Spleen (tissue), 11 donors: ENCODE results near the gene ZNF140. TPM values are rescaled to one million over a fixed set of nuclear protein-coding genes. Genes with fewer than 3 reads are reported as not detected.

Experiments
- DNase-seq: peaks from one replicate; pipeline ENCODE4 v3.0.0-alpha.2; 2020
- H3K27ac ChIP-seq, 8 donors: fragments of 200-600 bp; sonication (generic) in 7 of 8; 1 replicate in 4 of 8; 2 replicates in 4 of 8; pipeline versions ENCODE4 v1.5.0 to v1.8.0; 2016 to 2021; ENCODE audit warnings: inconsistent platforms in 4 of 8, mild to moderate bottlenecking in 4 of 8, moderate library complexity in 1 of 8
- H3K27me3 ChIP-seq, 7 donors: fragments of 200-600 bp; sonication (generic) in 6 of 7; replicated peaks in 1 of 7; 1 replicate in 4 of 7; 2 replicates in 3 of 7; pipeline versions ENCODE4 v1.5.0 to v1.8.0; 2016 to 2021; ENCODE audit warnings: inconsistent platforms in 3 of 7, mild to moderate bottlenecking in 1 of 7
- H3K36me3 ChIP-seq, 6 donors: fragments of 200-600 bp; sonication (generic) in 5 of 6; 1 replicate in 4 of 6; 2 replicates in 2 of 6; pipeline versions ENCODE4 v1.5.0 to v1.8.0; 2016 to 2021; ENCODE audit warnings: inconsistent platforms in 2 of 6
- H3K4me1 ChIP-seq, 6 donors: fragments of 200-600 bp; sonication (generic) in 5 of 6; 1 replicate in 3 of 6; 2 replicates in 3 of 6; pipeline versions ENCODE4 v1.5.0 to v1.8.0; 2016 to 2021; ENCODE audit warnings: inconsistent platforms in 3 of 6
- H3K4me3 ChIP-seq, 8 donors: fragments of 200-600 bp; sonication (generic) in 7 of 8; 1 replicate in 4 of 8; 2 replicates in 4 of 8; pipeline versions ENCODE4 v1.5.0 to v1.8.0; 2016 to 2021; ENCODE audit warnings: inconsistent platforms in 4 of 8, mild to moderate bottlenecking in 4 of 8, moderate library complexity in 2 of 8
- H3K9me3 ChIP-seq, 8 donors: fragments of 200-600 bp; sonication (generic) in 7 of 8; 1 replicate in 4 of 8; 2 replicates in 4 of 8; pipeline versions ENCODE4 v1.5.0 to v1.8.0; 2016 to 2021; ENCODE audit warnings: inconsistent platforms in 4 of 8
- POLR2A ChIP-seq, 3 donors: fragments of 450-650 bp; IDR thresholded peaks; one replicate each; pipeline ENCODE4 v1.5.1; 2017; ENCODE audit warnings: antibody characterized with exemption in 3 of 3, mild to moderate bottlenecking in 1 of 3
- POLR2AphosphoS5 ChIP-seq, 3 donors: sonication (generic); formaldehyde crosslinking; IDR thresholded peaks; one replicate each; pipeline ENCODE4 v1.5.1; 2017; ENCODE audit warnings: antibody characterized with exemption in 3 of 3
- WGBS, 5 donors: extraction: QIAGEN DNeasy Blood & Tissue Kit in 3 of 5; methylation state at CpG; one replicate each; pipeline versions ENCODE4 v1.1.5 to v1.1.7; 2013 to 2018; 5-methylcytosine and 5-hydroxymethylcytosine counted together
- intact Hi-C: fragments of 100-400 bp; cut with DNase I; formaldehyde crosslinking; loops from one replicate; pipeline ENCODE4 v1.15.0; 2023; ENCODE audit warnings: low total_unique reads
- polyA plus RNA-seq, 3 donors: library from polyadenylated mRNA; stranded (reverse); fragments of 200-250 nt; gene quantifications; one replicate each; pipeline ENCODE4 v1.2.1, GENCODE V29; 2013
- total RNA-seq, 7 donors: library from RNA; depleted of rRNA in 3 of 7; stranded (reverse); fragments of >200 nt in 3 of 7; fragmentation: NEBNext Ultra II Directional in 4 of 7; extraction: Animal tissue kit (Norgen Biotek cat#: 25700) in 4 of 7; gene quantifications; one replicate each; pipeline versions ENCODE4 v1.1.0 to v1.2.1, GENCODE V29; 2016 to 2021
- TF ChIP-seq, protein P1 (sequence below), 11 experiments: fragments of 200-600 bp in 7 of 11; fragments of 450-650 bp in 4 of 11; sonication (generic) in 4 of 11; IDR thresholded peaks in 8 of 11; conservative IDR thresholded peaks in 3 of 11; 1 replicate in 7 of 11; 2 replicates in 4 of 11; pipeline versions ENCODE4 v1.4.0 to v1.8.0; 2016 to 2021; ENCODE audit warnings: antibody characterized with exemption in 11 of 11, inconsistent platforms in 4 of 11, mild to moderate bottlenecking in 1 of 11
- donor health status: healthy with polysubstance abuse.
- donor health status: DM: no; HTN: no; CAD: no; lungs with moderate emphysema.
- donor health status: DM: no; HTN: no; CAD: no.
- donor health status: Bipolar disorder and iron deficiency.
- donor health status: healthy.
- donor health status: DM: no; HTN: no; CAD: no.
- donor health status: DM: yes; HTN: yes; CAD: no.

Gene ZNF140
- total and polyA plus RNA-seq, 10 donors = 14.9 to 25.0 (median 17.0) TPM

DNA sequence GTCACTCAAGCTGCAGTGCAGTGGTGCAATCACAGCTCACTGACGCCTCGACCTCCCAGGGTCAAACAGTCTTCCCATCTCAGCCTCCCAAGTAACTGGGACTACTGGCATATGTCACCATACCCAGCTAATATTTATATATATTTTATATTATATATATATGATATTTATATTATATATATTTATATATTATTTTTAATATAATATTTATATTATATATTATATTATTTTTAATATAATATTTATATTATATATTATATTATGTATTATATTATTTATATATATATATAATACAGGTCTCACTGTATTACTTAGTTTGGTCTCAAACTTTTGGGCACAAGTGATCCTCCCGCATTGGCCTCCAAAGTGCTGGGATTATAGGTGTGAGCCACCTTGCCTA is 34.0 kb upstream of the ZNF140 start:
- Histone ChIP-seq H3K36me3 (peaks cover 64 to 100% (median 99%) of the 10 kb centered on the region in 6 donors), H3K4me3 (no peak overlapping the region), H3K27me3 (no peaks in the 10 kb centered on the region), H3K27ac (no peak overlapping the region), H3K4me1 (no peaks in the 10 kb centered on the region), H3K9me3 (peaks cover 72 to 100% (median 100%) of the 10 kb centered on the region in 8 donors)
- no peak for TF ChIP-seq POLR2A (IDR thresholded peaks at IDR 0.05)
- DNase-seq = no peak
- 93 to 100% (median 98%) methylated on average over 3 of the region's 3 CpGs for WGBS, 5 donors
- intact Hi-C loops = no loop called here

DNA sequence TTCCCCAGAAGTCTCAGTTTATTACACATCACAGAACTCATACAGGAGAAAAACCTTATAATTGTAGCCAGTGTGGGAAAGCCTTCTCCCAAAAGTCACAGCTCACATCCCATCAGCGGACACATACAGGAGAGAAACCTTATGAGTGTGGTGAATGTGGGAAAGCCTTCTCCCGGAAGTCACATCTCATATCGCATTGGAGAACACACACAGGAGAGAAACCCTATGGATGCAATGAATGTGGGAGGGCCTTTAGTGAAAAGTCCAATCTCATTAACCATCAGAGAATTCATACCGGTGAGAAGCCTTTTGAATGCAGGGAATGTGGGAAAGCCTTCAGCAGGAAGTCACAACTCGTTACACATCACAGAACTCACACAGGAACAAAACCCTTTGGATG is 23.3 kb upstream of the ZNF140 start:
- peaks cover 87 to 100% (median 100%) of the 10 kb centered on the region in 8 donors for H3K9me3 ChIP-seq
- intact Hi-C loops = no loop called here
- no peaks in the 10 kb centered on the region for H3K4me1 ChIP-seq
- no peak overlapping the region for H3K27ac ChIP-seq
- no peak for TF ChIP-seq POLR2A (IDR thresholded peaks at IDR 0.05)
- TF ChIP-seq, protein P1, sequence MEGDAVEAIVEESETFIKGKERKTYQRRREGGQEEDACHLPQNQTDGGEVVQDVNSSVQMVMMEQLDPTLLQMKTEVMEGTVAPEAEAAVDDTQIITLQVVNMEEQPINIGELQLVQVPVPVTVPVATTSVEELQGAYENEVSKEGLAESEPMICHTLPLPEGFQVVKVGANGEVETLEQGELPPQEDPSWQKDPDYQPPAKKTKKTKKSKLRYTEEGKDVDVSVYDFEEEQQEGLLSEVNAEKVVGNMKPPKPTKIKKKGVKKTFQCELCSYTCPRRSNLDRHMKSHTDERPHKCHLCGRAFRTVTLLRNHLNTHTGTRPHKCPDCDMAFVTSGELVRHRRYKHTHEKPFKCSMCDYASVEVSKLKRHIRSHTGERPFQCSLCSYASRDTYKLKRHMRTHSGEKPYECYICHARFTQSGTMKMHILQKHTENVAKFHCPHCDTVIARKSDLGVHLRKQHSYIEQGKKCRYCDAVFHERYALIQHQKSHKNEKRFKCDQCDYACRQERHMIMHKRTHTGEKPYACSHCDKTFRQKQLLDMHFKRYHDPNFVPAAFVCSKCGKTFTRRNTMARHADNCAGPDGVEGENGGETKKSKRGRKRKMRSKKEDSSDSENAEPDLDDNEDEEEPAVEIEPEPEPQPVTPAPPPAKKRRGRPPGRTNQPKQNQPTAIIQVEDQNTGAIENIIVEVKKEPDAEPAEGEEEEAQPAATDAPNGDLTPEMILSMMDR (IDR thresholded peaks at IDR 0.05 in 8 of 11, conservative IDR thresholded peaks at IDR 0.05 in 3 of 11) = no peak
- TF ChIP-seq POLR2AphosphoS5 (IDR thresholded peaks at IDR 0.05) = no peak
- no peak overlapping the region for H3K4me3 ChIP-seq
- H3K36me3 ChIP-seq = peaks cover 27 to 86% (median 56%) of the 10 kb centered on the region in 6 donors
- DNase-seq = no peak
- no peaks in the 10 kb centered on the region for H3K27me3 ChIP-seq
- WGBS, 5 donors = 93 to 99% (median 97%) methylated on average over 5 of the region's 5 CpGs

GRCh38 chr12:133058203-133059113 is 22.3 kb upstream of the ZNF140 start:
- intact Hi-C loops = no loop called here
- H3K27ac ChIP-seq = no peak overlapping the region
- 93 to 97% (median 95%) methylated on average over 8 of the region's 8 CpGs for WGBS, 5 donors
- no peaks in the 10 kb centered on the region for H3K4me1 ChIP-seq
- no peak for TF ChIP-seq POLR2AphosphoS5 (IDR thresholded peaks at IDR 0.05)
- TF ChIP-seq, protein P1 (IDR thresholded peaks at IDR 0.05 in 8 of 11, conservative IDR thresholded peaks at IDR 0.05 in 3 of 11) = no peak
- TF ChIP-seq POLR2A (IDR thresholded peaks at IDR 0.05) = no peak
- H3K36me3 ChIP-seq = peaks cover 22 to 86% (median 47%) of the 10 kb centered on the region in 6 donors
- no peak for DNase-seq
- peak overlapping the region in 1 of 8 donors; percentile 1 for H3K4me3 ChIP-seq
- H3K27me3 ChIP-seq = no peaks in the 10 kb centered on the region
- peaks cover 89 to 100% (median 100%) of the 10 kb centered on the region in 8 donors for H3K9me3 ChIP-seq

DNA sequence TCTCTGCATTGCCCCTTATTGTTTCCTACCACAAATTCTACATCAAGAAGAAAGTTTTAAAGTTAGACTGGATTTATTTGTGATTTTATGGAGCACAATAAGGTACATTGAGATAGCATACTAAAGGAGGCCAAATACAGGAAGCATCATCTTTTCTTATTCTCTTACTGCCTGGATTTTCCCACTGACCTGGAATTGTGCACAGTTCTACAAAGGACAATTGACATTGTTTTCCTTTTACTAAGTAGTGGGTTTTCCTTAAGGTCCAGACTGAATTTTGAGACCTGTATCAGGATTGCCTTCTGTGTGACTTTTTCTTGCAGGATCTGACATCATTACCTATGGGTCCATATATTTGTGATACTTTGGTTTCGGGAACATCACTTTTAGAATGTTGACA is 18.8 kb upstream of the ZNF140 start:
- 91 to 100% (median 95%) methylated on average over 1 of the region's 1 CpG for WGBS, 5 donors
- TF ChIP-seq, protein P1 (IDR thresholded peaks at IDR 0.05 in 8 of 11, conservative IDR thresholded peaks at IDR 0.05 in 3 of 11) = no peak
- peaks cover 82 to 100% (median 100%) of the 10 kb centered on the region in 8 donors for H3K9me3 ChIP-seq
- H3K4me1 ChIP-seq = no peaks in the 10 kb centered on the region
- peaks cover 5 to 59% (median 14%) of the 10 kb centered on the region in 6 donors for H3K36me3 ChIP-seq
- no peaks in the 10 kb centered on the region for H3K27me3 ChIP-seq
- intact Hi-C loops = no loop called here
- no peak overlapping the region for H3K27ac ChIP-seq
- no peak for DNase-seq
- no peak overlapping the region for H3K4me3 ChIP-seq
